HG03060 (cell line): ENCODE results near the gene MACF1.
"Not testable (repeated sequence)": the region's sequence is repeated elsewhere in the genome, so short reads cannot be mapped to it uniquely, and the experiment has no call there.

Source experiments
- ATAC-seq: cut with Tn5 transposase; IDR thresholded peaks from one replicate; pipeline ENCODE4 v1.9.1; 2021; ENCODE audit warnings: low read depth, moderate number of reproducible peaks; ENCODE audit not compliant: unreplicated experiment

MACF1 gene

GRCh38 chr1:39436842-39437241 lies 232.3 kb downstream of the MACF1 start:
- no peak for ATAC-seq

- ATAC-seq = no peak
Measured at GRCh38 chr1:39438042-39438441, 233.5 kb downstream of the MACF1 start.

- no peak for ATAC-seq
Measured at GRCh38 chr1:39440856-39441255, 236.4 kb downstream of the MACF1 start.

GRCh38 chr1:39441797-39442196 lies 237.3 kb downstream of the MACF1 start:
- ATAC-seq = no peak

- ATAC-seq = no peak
Measured at GRCh38 chr1:39445573-39445972, 241.1 kb downstream of the MACF1 start.

- no peak for ATAC-seq
Measured at GRCh38 chr1:39446986-39447567, 242.6 kb downstream of the MACF1 start.

GRCh38 chr1:39450041-39450440 lies 245.5 kb downstream of the MACF1 start:
- ATAC-seq = not testable (repeated sequence)

- no peak for ATAC-seq
Measured at GRCh38 chr1:39450956-39451606, 246.6 kb downstream of the MACF1 start.

GRCh38 chr1:39452081-39452480 lies 247.6 kb downstream of the MACF1 start:
- no peak for ATAC-seq

- no peak for ATAC-seq
Measured at GRCh38 chr1:39452540-39452939, 248.0 kb downstream of the MACF1 start.

GRCh38 chr1:39453603-39454002 lies 249.1 kb downstream of the MACF1 start:
- ATAC-seq = no peak

GRCh38 chr1:39458991-39459390 lies 254.5 kb downstream of the MACF1 start:
- no peak for ATAC-seq

GRCh38 chr1:39462074-39462473 lies 257.6 kb downstream of the MACF1 start:
- ATAC-seq = no peak

GRCh38 chr1:39466413-39467107 lies 262.1 kb downstream of the MACF1 start:
- no peak for ATAC-seq

- not testable (repeated sequence) for ATAC-seq
Measured at GRCh38 chr1:39467108-39467720, 262.7 kb downstream of the MACF1 start.

- no peak for ATAC-seq
Measured at GRCh38 chr1:39469150-39469549, 264.7 kb downstream of the MACF1 start.

GRCh38 chr1:39470040-39470439 lies 265.5 kb downstream of the MACF1 start:
- ATAC-seq = no peak

- no peak for ATAC-seq
Measured at GRCh38 chr1:39472826-39473225, 268.3 kb downstream of the MACF1 start.

GRCh38 chr1:39473324-39473723 lies 268.8 kb downstream of the MACF1 start:
- no peak for ATAC-seq

GRCh38 chr1:39474810-39475209 lies 270.3 kb downstream of the MACF1 start:
- no peak for ATAC-seq

GRCh38 chr1:39475551-39475950 lies 271.1 kb downstream of the MACF1 start:
- ATAC-seq = not testable (repeated sequence)
